GM12878 (cell line): Measurements from ENCODE around the gene SLC6A2. TPM values are rescaled to one million over a fixed set of nuclear protein-coding genes. Genes with fewer than 3 reads are reported as not detected.

ENCODE experiments used
- ASH2L ChIP-seq: fragments of 300-600, 200-600 bp; sonication (generic); IDR thresholded peaks from 2 replicates; pipeline ENCODE4 v1.6.1; 2017; ENCODE audit warnings: low read depth, mild to moderate bottlenecking, borderline replicate concordance
- ETV6 ChIP-seq, 2 experiments: fragments of 450-650 bp in 1 of 2; IDR thresholded peaks in 1 of 2; conservative IDR thresholded peaks in 1 of 2; 2 replicates each; pipeline ENCODE4 v1.6.1; 2014; ENCODE audit warnings: antibody characterized with exemption in 1 of 2, borderline replicate concordance in 1 of 2, low read depth in 1 of 2, mild to moderate bottlenecking in 1 of 2, moderate library complexity in 1 of 2
- GABPA ChIP-seq: IDR thresholded peaks from 2 replicates; pipeline ENCODE4 v1.6.1; 2014; ENCODE audit warnings: antibody characterized with exemption, low read depth, mild to moderate bottlenecking, inconsistent platforms
- NFXL1 ChIP-seq: fragments of 450-650 bp; IDR thresholded peaks from 2 replicates; pipeline ENCODE4 v1.6.1; 2017; ENCODE audit warnings: antibody characterized with exemption, mild to moderate bottlenecking, borderline replicate concordance
- NKRF ChIP-seq: fragments of 450-650 bp; conservative IDR thresholded peaks from 2 replicates; pipeline ENCODE4 v1.6.1; 2017; ENCODE audit warnings: mild to moderate bottlenecking, moderate library complexity
- RB1 ChIP-seq: fragments of 450-650 bp; formaldehyde crosslinking; IDR thresholded peaks from 2 replicates; pipeline ENCODE4 v1.6.1; 2017; ENCODE audit warnings: mild to moderate bottlenecking, borderline replicate concordance
- REST ChIP-seq: IDR thresholded peaks from 2 replicates; pipeline ENCODE4 v1.6.1; 2012; ENCODE audit warnings: mild to moderate bottlenecking, low read depth, low read length
- WRNIP1 ChIP-seq: IDR thresholded peaks from 2 replicates; pipeline ENCODE4 v1.6.1; 2011; ENCODE audit warnings: low read depth, low read length, improper control_type of control experiment, borderline replicate concordance
- YBX1 ChIP-seq: fragments of 450-650 bp; IDR thresholded peaks from 2 replicates; pipeline ENCODE4 v1.6.1; 2016; ENCODE audit warnings: antibody characterized with exemption
- polyA plus RNA-seq, 11 experiments: library from polyadenylated mRNA; depleted of rRNA in 4 of 11; unstranded in 6 of 11; stranded (reverse) in 5 of 11; fragments of >200 nt; fragmentation: Nextera tagmentation in 4 of 11; fragmentation: Illumina TruSeq in 1 of 11; extraction: Ambion mirVana in 4 of 11; extraction: Trizol in 1 of 11; gene quantifications; 1 replicate in 1 of 11; 2 replicates in 10 of 11; pipeline versions ENCODE4 v1.2.1 to v1.2.3, GENCODE V29; 2011 to 2016; ENCODE audit warnings: inconsistent platforms in 2 of 11, missing spikeins in 2 of 11, low read depth in 1 of 11
- total RNA-seq, 4 experiments: library from RNA; depleted of rRNA in 3 of 4; stranded (reverse); fragments of >200 nt in 3 of 4; fragmentation: Illumina TruSeq in 1 of 4; extraction: Trizol in 1 of 4; gene quantifications; 2 replicates each; pipeline versions ENCODE4 v1.2.1 to v1.2.3, GENCODE V29; 2013 to 2021

Gene SLC6A2
- total and polyA plus RNA-seq, 10 of the 15 experiments (the other 5 are each of a cell fraction or from before 2014, with no cell fraction given), result not detected

- TF ChIP-seq REST, result no peak
- no peak for TF ChIP-seq NFXL1
- no peak for TF ChIP-seq GABPA
- no peak for TF ChIP-seq ETV6 (conservative IDR thresholded peaks at IDR 0.05 in 1 of 2, IDR thresholded peaks at IDR 0.05 in 1 of 2; ENCODE audit: borderline replicate concordance in 1 of 2, low read depth in 1 of 2)
- no peak for TF ChIP-seq NKRF
- TF ChIP-seq RB1, result no peak
- TF ChIP-seq YBX1, result no peak
- TF ChIP-seq ASH2L, result no peak
- no peak for TF ChIP-seq WRNIP1
Observed at GRCh38 chr16:55699616-55700015, 43.8 kb downstream of the SLC6A2 start (continued).
